GM18907 (cell line): ENCODE measurements around the gene ZBTB33.

Source experiments
- ATAC-seq: cut with Tn5 transposase; IDR thresholded peaks from one replicate; pipeline ENCODE4 v1.9.1; 2021; ENCODE audit warnings: mild to moderate bottlenecking, moderate library complexity; ENCODE audit not compliant: unreplicated experiment

Gene ZBTB33

GRCh38 chrX:120262859-120263708 lies 12.5 kb downstream of the ZBTB33 start:
- ATAC-seq = no peak

DNA sequence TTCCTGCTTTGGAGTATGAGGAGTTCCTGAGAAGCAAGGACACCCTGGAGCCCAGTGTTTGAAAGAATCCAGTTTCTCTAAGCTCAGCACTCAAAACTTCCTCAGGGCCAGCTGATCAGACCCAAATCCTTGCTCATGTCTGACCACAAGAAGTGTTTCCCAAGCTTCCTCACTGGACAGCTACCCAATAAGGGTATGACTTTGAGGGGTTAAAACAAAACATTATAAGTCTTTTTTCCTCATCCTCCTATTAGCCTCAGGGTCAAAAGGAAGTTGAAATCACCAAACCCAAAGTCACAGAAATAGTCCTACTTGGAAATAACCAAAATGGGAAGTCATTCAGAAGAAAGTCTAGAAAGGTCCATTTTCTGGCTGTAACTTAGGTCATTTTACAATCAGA lies 13.7 kb downstream of the ZBTB33 start:
- no peak for ATAC-seq

GRCh38 chrX:120269373-120270035 lies 18.9 kb downstream of the ZBTB33 start:
- no peak for ATAC-seq

DNA sequence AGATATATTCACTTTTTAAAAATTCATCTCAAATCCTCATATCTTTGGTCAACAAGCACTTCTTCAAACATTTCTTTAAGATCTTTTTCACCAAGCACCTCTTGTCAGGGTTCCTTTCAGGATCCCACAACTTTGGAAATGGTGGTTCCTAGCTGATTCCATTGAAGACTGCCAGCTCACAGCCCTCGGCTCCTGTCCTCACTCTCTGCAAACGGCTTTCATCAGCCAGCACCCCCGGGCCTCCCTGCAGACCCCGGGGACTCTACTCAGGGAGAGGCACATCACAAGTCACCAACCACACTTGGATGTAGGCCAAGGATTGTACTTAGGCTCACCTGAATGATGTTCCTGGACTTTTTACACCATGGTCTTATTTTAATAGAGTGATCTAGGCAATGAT lies 20.0 kb downstream of the ZBTB33 start:
- ATAC-seq = no peak

DNA sequence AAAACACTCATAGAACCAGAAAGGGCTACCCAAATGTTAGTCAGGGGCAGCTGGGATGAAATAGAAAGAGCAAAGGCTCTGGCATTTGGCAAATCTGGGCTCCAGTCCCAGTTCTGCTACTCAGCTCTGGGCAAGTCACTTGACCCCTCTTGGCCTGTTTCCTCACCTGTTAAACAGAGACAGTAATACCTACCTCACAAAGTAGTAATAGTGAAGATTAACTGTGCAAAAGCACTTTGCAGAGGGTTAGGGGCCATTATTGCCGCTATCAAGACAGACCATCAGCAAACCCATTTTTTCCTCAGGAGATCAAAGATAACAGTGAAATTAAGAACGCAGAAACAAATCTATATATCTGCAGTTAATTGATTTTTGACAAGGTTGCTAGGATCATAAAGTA lies 20.6 kb downstream of the ZBTB33 start:
- ATAC-seq = no peak

GRCh38 chrX:120274145-120274544 lies 23.5 kb downstream of the ZBTB33 start:
- no peak for ATAC-seq

GRCh38 chrX:120274958-120275357 lies 24.3 kb downstream of the ZBTB33 start:
- no peak for ATAC-seq

DNA sequence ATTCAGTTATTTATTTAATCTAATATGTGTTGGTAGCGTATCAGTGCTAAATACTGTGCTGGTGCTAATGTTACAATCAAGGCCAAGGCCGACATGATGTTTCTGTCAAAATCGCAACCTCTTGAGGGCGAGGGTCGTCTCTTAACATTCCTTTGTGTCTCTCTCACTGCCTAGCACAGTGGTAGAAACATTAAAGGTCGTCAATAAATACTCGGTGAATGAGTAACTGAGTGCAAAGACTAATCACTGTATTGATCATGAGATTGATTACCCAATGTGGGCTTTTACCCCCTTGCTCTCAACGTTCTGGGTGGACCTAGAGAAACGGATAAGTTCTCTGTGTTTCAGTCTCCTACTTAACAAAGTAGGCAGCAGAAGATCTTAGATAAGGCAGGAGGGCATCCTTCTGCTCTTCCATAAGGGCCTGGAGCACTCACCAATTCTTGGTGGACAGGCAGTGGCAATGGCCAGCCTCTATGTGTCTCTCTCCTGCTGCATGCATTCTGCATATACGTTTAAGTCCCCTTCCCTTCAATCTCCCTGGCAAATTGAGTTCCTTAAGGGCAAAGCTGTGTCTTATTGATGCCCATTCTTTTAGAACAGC lies 30.5 kb downstream of the ZBTB33 start:
- ATAC-seq = no peak

- no peak for ATAC-seq
Observed at GRCh38 chrX:120281761-120282160, 31.1 kb downstream of the ZBTB33 start.

GRCh38 chrX:120282697-120283096 lies 32.1 kb downstream of the ZBTB33 start:
- no peak for ATAC-seq

DNA sequence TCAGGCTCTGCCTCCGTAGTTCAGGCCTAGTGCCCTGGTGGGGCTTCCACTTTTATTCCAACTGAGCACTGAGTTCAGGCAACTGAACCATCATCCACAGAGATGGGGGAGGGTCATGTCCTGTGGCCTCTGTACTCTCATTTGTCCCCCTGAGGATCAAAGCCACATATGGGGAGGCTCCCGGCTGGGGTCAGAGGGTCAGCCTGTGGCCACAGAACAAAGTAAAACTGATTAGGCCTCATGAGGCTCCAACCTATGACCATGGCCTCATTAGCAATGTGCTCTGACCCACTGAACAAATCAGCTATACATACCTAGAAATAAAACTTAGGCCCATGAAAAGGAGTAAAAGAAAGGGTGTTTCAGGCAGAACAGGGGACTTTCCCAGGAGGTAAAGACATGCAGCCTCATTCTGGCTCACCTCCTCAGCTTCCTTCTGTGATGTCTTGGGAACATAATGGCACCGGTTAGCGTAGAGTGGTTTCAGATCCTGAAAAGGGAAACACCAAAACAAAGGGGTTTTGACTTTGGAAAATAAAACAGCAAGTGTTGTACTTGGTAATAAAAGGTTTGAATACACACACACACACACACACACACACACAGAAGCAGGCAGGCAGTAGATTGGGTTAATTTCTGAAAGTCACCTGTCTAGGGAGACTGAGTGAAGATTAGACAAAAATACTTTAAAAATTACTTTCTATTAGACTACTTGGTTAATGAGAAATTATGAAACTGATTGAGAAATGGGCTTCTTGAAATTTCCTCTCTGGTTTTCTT lies 36.3 kb downstream of the ZBTB33 start:
- peak; percentile 37 for ATAC-seq

GRCh38 chrX:120287513-120288112 lies 37.0 kb downstream of the ZBTB33 start:
- peak; percentile 75 for ATAC-seq

DNA sequence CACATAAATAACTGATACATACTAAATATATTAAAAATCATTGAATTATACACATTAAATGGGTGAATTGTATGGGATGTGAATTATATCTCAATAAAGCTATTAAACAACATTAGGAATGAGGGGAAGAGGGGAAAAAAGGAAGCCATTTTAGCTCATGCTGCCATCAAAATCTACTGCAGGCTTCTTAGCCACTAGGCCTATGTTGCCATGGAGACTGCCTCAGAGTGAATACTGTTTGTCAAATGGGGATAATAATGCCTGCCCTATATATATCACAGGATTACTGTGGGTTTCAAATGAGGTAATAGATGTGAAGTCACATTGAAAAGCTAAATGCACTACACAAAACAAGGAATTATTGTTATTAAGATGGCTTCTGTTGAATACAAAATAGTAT lies 39.5 kb downstream of the ZBTB33 start:
- ATAC-seq = no peak

DNA sequence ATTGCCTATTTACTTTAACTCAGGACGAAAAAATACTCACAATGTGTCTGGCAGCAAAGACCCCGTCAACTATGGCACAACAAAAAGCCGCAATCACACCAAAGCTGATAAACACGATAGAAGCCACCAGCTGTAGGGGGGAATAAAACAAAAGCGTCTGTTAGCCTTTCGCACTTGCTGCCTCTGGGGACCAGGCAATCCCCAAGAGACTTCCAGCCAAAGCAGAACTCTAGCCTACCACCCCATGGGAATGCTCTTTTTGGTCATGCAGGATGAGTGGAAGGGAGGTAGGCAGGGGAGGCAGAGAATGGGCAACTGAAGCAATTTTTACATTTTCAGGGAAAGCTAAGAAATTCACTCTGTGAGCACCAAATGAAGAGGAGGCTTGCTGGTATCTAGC lies 40.6 kb downstream of the ZBTB33 start:
- no peak for ATAC-seq

DNA sequence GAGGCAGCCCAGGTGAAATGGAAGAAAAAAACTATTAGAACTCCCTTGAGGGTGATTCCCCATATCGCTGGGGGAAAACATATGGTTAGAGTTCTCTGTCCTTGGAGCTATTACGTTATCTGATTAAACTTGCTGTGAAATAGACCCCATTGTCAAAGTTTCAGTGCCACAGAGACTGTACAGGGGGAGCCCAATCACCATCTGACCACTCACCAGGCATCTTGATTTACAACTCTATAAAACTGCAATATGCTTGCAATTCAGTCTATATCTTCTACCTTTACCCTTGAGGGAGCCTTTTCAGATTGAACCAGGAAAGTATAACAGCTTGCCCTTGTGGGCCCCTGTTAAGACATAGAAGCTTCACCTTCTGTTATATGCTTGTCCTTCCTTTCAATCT lies 42.4 kb downstream of the ZBTB33 start:
- ATAC-seq = no peak

GRCh38 chrX:120294651-120295050 lies 44.0 kb downstream of the ZBTB33 start:
- ATAC-seq = no peak

DNA sequence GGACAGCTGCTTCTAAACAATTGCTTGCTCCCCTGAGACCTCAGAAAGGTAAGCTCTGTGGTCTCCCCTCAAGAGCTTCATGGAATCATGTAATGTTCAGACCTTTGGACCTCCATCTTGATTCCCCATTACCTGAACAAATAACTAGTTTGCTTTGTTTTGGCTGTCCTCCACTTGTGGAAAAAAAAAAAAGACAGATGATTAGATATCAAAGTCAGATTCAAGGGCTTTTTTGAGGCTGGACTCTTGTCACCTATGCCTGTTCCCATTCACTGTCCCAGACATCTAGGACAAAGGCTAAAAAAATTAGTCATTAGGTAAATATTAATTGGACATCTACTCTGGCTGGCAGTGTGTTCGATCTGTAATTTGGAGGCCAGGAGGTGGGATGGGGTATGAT lies 47.3 kb downstream of the ZBTB33 start:
- no peak for ATAC-seq

- no peak for ATAC-seq
Observed at GRCh38 chrX:120299928-120300327, 49.3 kb downstream of the ZBTB33 start.

DNA sequence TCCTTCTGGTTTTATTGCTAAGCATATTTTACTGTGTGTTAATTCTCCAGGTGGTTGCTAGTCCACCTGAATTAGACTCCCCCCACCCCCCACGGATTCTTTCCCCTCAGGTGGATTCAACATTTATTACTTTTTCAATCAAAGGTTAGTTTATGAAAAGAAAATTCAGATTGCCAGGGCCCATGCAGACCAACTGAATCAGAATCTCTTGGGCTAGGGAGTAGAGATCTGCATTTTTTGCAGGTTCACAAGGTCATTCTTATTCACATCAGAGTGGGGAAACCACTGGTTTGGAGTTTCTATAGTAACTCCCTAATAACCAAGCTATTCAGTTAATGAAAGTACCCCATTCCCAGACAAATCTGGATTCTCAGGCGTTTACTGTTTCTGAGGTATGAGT lies 50.9 kb downstream of the ZBTB33 start:
- ATAC-seq = no peak

GRCh38 chrX:120301960-120302359 lies 51.3 kb downstream of the ZBTB33 start:
- peak; percentile 22 for ATAC-seq

DNA sequence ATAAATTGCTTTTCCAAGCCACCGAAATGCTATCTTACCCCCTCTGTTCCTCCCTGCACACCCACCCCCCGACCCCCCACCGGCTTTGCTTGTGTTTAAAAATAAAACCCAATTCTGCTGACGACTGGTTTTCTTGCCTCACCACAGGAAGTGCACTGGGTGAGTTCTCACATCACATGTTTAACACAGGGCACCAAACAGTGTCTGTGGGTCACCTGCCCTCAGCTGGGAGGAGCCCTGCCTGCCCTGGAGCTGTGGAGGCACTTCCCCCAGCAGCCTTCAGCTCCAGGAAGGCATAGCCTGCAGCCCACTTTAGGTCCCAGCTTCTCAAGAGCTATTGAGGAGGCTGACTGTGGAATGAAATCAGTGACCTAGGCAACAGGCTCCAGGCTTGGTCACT lies 51.8 kb downstream of the ZBTB33 start:
- peak; percentile 97 for ATAC-seq
